ENCODE data around the gene CDS2.

DNA sequence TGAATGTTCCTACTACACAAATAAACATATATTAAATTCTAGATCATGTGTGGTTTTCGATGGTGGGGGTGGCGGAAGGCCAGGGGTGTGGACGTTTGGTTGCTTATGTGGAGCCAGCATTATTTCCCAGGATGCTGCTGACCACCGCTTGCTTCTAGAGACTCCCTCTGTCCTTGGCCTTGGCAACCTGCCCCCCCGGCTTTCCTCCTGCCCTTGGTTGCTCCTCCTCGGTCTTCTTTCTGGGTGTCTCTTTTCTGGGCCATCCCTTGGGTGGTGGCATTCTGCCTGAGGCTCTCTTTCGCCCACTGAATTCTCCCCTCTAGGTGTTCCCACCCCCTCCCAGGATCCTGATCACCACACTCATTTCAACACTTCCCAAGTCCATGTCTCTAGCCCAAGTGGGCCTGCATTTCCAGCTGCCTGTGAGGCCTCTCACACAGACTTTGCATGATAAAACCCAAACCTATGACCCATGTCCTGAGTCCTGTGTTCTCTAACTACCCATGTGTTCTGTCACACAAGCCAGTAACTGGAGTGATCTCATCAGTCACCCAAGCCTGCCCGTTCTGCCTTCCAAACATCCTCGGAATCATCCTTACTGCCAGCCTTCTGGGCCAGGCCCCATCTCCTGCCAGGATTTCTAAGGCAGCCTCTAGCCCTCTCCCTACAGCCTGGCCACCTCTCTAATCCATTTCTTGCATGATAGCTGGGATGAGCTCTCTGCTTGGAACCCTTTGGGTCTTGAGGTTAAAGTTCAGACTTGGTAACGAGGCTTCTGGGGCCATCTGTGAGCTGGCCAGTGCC lies 71.2 kb downstream of the CDS2 start:
- TF ChIP-seq, protein P1, sequence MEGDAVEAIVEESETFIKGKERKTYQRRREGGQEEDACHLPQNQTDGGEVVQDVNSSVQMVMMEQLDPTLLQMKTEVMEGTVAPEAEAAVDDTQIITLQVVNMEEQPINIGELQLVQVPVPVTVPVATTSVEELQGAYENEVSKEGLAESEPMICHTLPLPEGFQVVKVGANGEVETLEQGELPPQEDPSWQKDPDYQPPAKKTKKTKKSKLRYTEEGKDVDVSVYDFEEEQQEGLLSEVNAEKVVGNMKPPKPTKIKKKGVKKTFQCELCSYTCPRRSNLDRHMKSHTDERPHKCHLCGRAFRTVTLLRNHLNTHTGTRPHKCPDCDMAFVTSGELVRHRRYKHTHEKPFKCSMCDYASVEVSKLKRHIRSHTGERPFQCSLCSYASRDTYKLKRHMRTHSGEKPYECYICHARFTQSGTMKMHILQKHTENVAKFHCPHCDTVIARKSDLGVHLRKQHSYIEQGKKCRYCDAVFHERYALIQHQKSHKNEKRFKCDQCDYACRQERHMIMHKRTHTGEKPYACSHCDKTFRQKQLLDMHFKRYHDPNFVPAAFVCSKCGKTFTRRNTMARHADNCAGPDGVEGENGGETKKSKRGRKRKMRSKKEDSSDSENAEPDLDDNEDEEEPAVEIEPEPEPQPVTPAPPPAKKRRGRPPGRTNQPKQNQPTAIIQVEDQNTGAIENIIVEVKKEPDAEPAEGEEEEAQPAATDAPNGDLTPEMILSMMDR (IDR thresholded peaks at IDR 0.05): no peak
- TF ChIP-seq POLR2A (IDR thresholded peaks at IDR 0.05): no peak
